Activated T-cell treated with anti-CD3 and anti-CD28 coated beads, Interleukin-2, amount 50 U/mL, for 4 hours (primary cell): Measurements from ENCODE around the gene CAMK2N1. TPM values are rescaled to one million over a fixed set of nuclear protein-coding genes. Genes with fewer than 3 reads are reported as not detected.
"Not testable (repeated sequence)": the region's sequence is repeated elsewhere in the genome, so short reads cannot be mapped to it uniquely, and the experiment has no call there.

ENCODE experiments used
- ATAC-seq, 2 donors: fragments of 200-7000 bp; cut with Tn5 transposase; one replicate each; pipeline ENCODE4 v1.10.0; 2021
- DNase-seq: peaks from one replicate; pipeline ENCODE4 v3.0.0-alpha.2; 2020
- H3K27me3 Mint-ChIP-seq: one replicate; pipeline ENCODE4 v1.8.0; 2021; ENCODE audit warnings: low read depth, mixed read lengths
- H3K36me3 Mint-ChIP-seq: one replicate; pipeline ENCODE4 v1.8.0; 2022; ENCODE audit warnings: mixed read lengths; ENCODE audit not compliant: insufficient read depth
- H3K4me1 Mint-ChIP-seq: one replicate; pipeline ENCODE4 v1.8.0; 2021; ENCODE audit warnings: low read depth, mixed read lengths
- H3K4me3 Mint-ChIP-seq: one replicate; pipeline ENCODE4 v1.8.0; 2021; ENCODE audit warnings: mild to moderate bottlenecking, moderate library complexity, mixed read lengths
- H3K9me3 Mint-ChIP-seq: one replicate; pipeline ENCODE4 v1.8.0; 2021; ENCODE audit warnings: mixed read lengths
- total RNA-seq, 3 donors: library from RNA; stranded (reverse); gene quantifications; one replicate each; pipeline ENCODE4 v1.2.1, GENCODE V29; 2021

The CAMK2N1 gene
- total RNA-seq: 1 to 10 TPM; 1.3 to 1.6 (median 1.5) TPM

GRCh38 chr1:20485527-20486456, at the start of gene CAMK2N1:
Gene CAMK2N1 (minus strand): TSS chr1:20486210. CDS start chr1:20485379, 831 bp downstream.
- Mint-ChIP-seq H3K9me3 (no peaks in the 10 kb centered on the region), H3K4me1 (peaks cover 20% of the 10 kb centered on the region), H3K36me3 (peaks cover 2% of the 10 kb centered on the region), H3K27me3 (peaks cover 51% of the 10 kb centered on the region), H3K4me3 (peak within 1 kb of the TSS; percentile 82)
- DNase-seq (peak; percentile 56), ATAC-seq (peak; percentile 74 to 79)

- no peak for DNase-seq
- no peak overlapping the region for H3K4me3 Mint-ChIP-seq
- no peaks in the 10 kb centered on the region for H3K4me1 Mint-ChIP-seq
- H3K36me3 Mint-ChIP-seq: no peaks in the 10 kb centered on the region
- no peaks in the 10 kb centered on the region for H3K9me3 Mint-ChIP-seq
- no peak for ATAC-seq
- peaks cover 37% of the 10 kb centered on the region for H3K27me3 Mint-ChIP-seq
Observed at GRCh38 chr1:20534659-20535417, 48.8 kb upstream of the CAMK2N1 start.

DNA sequence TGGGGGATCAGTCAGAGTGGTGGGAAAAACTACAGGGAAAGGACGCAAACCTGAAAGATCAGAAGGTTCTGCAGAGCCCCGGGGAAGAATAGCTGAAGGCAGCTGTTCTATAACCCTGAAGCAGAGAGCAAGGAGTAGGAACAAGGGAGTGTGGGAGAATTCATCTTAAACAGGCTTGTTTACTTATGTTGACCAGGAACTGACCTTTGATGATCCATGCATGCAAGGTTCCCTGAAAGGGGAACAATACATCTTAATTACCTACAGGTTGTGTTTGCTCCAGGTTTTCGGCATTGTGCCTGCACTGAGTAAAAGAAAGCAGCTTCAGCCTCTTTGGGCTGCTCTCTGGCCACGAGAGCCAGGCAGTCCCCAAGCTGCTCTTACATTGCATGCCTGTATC, 47.6 kb upstream of the CAMK2N1 start:
- Mint-ChIP-seq H3K27me3 (peaks cover 45% of the 10 kb centered on the region), H3K9me3 (no peaks in the 10 kb centered on the region), H3K36me3 (no peaks in the 10 kb centered on the region), H3K4me3 (no peak overlapping the region), H3K4me1 (no peaks in the 10 kb centered on the region)
- ATAC-seq (no peak), DNase-seq (no peak)

DNA sequence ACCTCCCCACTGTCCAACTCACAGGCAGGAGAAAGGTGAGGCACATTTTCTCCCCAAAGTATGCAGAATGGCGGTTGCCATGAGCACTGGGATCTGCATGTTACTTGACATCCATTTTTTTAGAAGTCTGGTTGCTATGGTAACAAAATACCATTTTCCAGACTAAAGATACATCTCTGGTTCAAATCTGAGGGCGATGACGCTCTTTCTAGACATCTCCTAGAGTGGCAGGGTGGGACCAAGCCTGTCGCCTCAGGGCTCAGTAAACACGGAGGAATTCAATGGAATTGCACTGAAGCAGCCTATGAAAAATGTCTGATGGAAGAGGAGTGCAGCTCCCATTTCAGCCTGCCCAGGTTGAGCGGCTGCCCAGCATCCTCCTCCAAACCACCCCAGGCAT, 44.9 kb upstream of the CAMK2N1 start:
- Mint-ChIP-seq H3K27me3 (peaks cover 62% of the 10 kb centered on the region), H3K36me3 (no peaks in the 10 kb centered on the region), H3K4me3 (no peak overlapping the region), H3K9me3 (no peaks in the 10 kb centered on the region), H3K4me1 (no peaks in the 10 kb centered on the region)
- DNase-seq (no peak), ATAC-seq (no peak)

- Mint-ChIP-seq H3K27me3 (peaks cover 58% of the 10 kb centered on the region), H3K4me3 (no peak overlapping the region), H3K9me3 (no peaks in the 10 kb centered on the region), H3K4me1 (no peaks in the 10 kb centered on the region), H3K36me3 (no peaks in the 10 kb centered on the region)
- no peak for DNase-seq
- no peak for ATAC-seq
Observed at GRCh38 chr1:20530306-20530705, 44.3 kb upstream of the CAMK2N1 start.

DNA sequence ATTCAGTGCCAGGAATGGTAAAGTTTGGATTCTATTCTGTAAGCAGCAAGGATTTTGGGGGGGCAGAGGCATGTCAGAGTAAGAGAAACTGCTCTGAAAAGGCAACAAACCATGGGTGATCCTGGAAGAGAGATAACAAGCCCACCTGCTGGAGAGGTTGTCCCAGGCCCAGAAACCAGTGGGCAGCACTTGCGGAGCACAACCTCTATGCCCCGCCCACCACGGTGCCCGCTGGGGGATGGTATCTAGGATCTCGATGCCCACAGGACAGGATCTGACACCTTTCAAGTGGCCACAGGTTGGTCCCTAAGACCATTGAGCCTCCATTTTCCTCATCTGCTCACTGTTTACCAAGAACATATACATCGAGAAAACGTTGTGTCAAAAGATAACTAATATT, 42.2 kb upstream of the CAMK2N1 start:
- H3K27me3 Mint-ChIP-seq: peaks cover 54% of the 10 kb centered on the region
- H3K4me1 Mint-ChIP-seq: no peaks in the 10 kb centered on the region
- no peaks in the 10 kb centered on the region for H3K36me3 Mint-ChIP-seq
- no peak overlapping the region for H3K4me3 Mint-ChIP-seq
- no peaks in the 10 kb centered on the region for H3K9me3 Mint-ChIP-seq
- DNase-seq (no peak), ATAC-seq (no peak)

DNA sequence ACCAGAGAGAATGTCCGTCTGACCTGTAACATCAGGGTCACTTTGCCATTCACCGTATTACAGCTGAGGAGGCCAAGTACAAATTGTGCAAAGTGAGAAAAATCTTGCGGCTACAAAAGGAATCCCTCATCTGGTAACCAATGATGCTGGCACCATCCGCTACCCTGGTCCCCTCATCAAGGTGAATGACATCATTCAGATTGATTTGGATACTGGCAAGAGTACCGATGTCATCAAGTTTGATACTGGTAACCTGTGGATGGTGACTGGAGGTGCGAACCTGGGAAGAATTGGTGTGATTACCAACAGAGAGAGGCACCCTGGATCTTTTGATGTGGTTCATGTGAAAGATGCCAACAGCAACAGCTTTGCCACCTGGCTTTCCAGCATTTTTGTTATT, 40.3 kb upstream of the CAMK2N1 start:
- H3K4me3 Mint-ChIP-seq: no peak overlapping the region
- ATAC-seq (no peak), DNase-seq (no peak)
- no peaks in the 10 kb centered on the region for H3K9me3 Mint-ChIP-seq
- H3K36me3 Mint-ChIP-seq: no peaks in the 10 kb centered on the region
- H3K27me3 Mint-ChIP-seq: peaks cover 52% of the 10 kb centered on the region
- no peaks in the 10 kb centered on the region for H3K4me1 Mint-ChIP-seq

- Mint-ChIP-seq H3K9me3 (no peaks in the 10 kb centered on the region), H3K27me3 (peaks cover 30% of the 10 kb centered on the region), H3K4me1 (no peaks in the 10 kb centered on the region), H3K36me3 (no peaks in the 10 kb centered on the region), H3K4me3 (no peak overlapping the region)
- DNase-seq (peak; percentile 63), ATAC-seq (no peak)
Observed at GRCh38 chr1:20521960-20522861, 36.2 kb upstream of the CAMK2N1 start.

DNA sequence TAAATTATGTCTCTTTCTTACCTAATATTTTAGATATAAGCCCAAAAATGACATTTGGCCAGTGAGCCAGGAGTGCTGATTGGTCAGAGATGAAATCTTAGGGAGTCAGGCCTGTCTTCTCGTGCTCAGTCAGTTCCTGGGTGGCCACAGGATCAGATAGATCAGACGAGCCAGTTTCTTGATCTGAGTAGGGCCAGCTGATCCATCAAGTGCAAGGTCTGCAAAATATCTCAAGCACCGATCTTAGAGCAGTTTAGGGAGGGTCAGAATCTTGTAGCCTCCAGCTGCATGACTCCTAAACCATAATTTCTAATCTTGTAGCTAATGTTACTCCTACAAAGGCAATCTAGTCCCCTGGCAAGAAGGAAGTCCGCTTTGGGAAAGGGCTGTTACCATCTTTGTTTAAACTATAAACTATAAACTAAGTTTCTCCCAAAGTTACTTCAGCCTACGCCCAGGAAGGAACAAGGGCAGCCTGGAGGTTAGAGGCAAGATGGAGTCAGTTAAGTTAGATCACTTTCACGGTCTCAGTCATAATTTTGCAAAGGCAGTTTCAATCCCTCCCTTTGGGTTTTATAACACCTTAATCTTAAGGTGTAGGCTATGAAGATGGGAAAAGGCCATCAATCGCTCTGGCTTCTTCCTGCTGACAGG, 33.7 kb upstream of the CAMK2N1 start:
- peaks cover 31% of the 10 kb centered on the region for H3K27me3 Mint-ChIP-seq
- H3K9me3 Mint-ChIP-seq, DNase-seq, H3K4me1 Mint-ChIP-seq, H3K4me3 Mint-ChIP-seq, ATAC-seq, H3K36me3 Mint-ChIP-seq: not testable (repeated sequence)

DNA sequence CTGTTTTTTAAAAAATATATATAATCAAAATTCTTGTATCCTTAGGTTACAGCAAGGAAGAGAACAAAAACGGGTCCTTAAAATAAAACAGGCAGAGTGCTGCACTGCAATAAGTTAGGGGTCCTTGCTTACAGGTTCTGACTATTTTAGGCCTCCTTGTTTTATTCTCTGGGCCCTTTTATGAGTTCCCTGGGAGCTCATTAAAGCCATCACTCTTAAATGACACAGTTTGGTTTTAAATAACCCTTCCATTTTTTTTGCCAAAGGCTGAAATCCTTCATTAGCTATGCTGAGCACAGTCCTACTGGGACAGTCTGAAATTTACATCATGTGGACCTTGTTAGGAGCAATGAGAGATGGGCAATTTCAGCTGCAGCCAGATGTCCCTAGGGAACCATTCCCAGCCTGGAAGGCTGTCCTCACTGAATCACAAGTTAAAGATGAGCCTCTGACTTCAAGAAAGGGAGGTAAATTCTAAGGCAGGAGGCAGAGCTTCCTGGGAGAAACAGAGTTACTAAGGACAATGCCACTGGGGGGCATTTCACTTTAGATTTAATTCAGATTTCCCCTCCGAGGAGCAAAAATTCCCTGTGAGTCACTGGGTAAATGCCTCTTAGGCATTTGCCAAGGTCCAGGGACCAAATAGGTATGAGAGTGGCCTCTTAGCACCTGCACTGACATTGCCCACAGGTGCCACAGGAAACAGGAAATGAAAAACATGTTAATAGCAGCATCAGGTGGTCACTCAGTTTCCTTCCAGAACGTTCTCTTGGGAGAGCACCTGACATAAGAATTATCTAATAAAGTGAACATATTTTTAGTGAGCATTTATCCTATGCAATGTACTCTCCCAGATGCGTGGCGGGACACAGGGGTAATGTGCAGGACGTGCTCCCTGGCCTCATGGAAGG, 25.8 kb upstream of the CAMK2N1 start:
- DNase-seq (no peak), ATAC-seq (no peak)
- H3K4me1 Mint-ChIP-seq: peaks cover 5% of the 10 kb centered on the region
- no peaks in the 10 kb centered on the region for H3K9me3 Mint-ChIP-seq
- H3K4me3 Mint-ChIP-seq: no peak overlapping the region
- peaks cover 2% of the 10 kb centered on the region for H3K36me3 Mint-ChIP-seq
- H3K27me3 Mint-ChIP-seq: peaks cover 17% of the 10 kb centered on the region

- ATAC-seq (no peak), DNase-seq (no peak)
- Mint-ChIP-seq H3K9me3 (no peaks in the 10 kb centered on the region), H3K27me3 (peaks cover 5% of the 10 kb centered on the region), H3K4me3 (peak overlapping the region; percentile 91), H3K36me3 (peaks cover 7% of the 10 kb centered on the region), H3K4me1 (peaks cover 27% of the 10 kb centered on the region)
Observed at GRCh38 chr1:20508411-20508771, 22.4 kb upstream of the CAMK2N1 start.

DNA sequence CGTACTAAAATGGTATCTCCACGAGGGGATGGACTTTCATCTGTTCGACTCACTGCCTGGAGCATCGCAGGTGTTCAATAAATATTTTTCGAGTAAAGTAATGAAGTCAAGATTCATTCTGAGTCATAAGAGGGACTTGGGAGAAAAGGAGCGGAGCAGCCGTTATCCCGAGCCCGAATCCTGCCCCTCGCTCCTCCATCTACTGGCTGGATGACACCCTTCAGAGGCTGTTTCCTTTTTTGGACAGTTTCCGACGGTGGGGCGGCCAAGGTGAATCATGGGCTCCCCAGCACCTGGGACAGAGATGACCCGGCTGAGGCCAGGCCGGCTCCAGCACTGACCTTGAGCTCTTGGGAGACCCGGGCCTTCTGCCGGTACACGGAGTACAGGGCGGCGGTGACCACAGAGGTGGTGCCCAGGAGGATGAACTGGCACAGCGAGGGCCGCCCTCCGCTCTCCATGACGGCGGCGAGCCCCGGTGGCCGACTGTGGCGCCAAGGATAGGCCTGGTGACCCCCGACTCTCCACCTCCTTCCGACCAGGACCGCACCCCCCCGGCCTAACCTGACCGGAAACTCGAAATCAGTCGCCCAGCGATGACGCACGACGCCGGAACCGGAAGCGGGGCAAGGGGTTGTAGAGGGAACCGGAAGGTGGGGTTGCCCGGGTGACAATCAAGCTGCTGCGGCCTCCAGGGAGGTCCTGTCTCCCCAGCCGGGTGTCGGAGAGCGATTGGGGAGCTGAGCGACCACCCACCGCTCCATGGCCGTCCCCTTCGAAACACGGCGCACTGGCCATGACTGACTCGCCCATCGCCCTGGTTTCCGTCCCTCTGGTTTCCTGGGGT, 21.8 kb upstream of the CAMK2N1 start, which contains the start of gene MUL1:
Gene MUL1 (minus strand): TSS at position 588 of the 847 bp plus-strand sequence. CDS start 127 bp downstream, at position 461.
- Mint-ChIP-seq H3K27me3 (peaks cover 1% of the 10 kb centered on the region), H3K9me3 (no peaks in the 10 kb centered on the region)
- peak; percentile 96 to 97 for ATAC-seq

More for the DNA sequence above, 21.8 kb upstream of the CAMK2N1 start, which contains the start of gene MUL1:
- peaks cover 28% of the 10 kb centered on the region for H3K4me1 Mint-ChIP-seq
- H3K36me3 Mint-ChIP-seq: peaks cover 7% of the 10 kb centered on the region
- peak; percentile 92 for DNase-seq
- peak within 1 kb of the TSS; percentile 91 for H3K4me3 Mint-ChIP-seq
